HG03196 (cell line): ENCODE results near the gene DIS3L2.
"Not testable (repeated sequence)": the region's sequence is repeated elsewhere in the genome, so short reads cannot be mapped to it uniquely, and the experiment has no call there.

Experiments used
- ATAC-seq: cut with Tn5 transposase; IDR thresholded peaks from one replicate; pipeline ENCODE4 v1.9.1; 2021; ENCODE audit not compliant: unreplicated experiment

The DIS3L2 gene

DNA sequence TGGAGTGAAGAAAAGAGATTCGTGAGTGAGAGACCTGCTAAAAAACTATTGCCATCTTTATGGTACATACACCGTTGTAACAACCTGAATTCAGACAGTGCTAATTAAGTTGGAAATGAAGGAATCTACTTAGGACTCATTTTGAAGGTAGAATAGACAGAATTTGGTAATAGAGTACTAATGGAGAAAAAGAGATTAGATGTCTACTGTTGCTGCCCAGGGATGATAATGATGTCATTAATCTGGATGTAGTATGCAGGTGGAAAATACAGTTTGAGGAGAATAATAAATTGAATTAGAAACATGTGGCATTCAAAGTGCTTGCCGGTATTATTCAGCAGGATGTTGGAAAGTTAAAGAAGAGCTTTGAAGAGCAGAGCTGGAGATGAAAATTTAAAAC lies 44.7 kb downstream of the DIS3L2 start:
- ATAC-seq: no peak

GRCh38 chr2:232008907-232009638 lies 47.6 kb downstream of the DIS3L2 start:
- no peak for ATAC-seq

- no peak for ATAC-seq
Observed at GRCh38 chr2:232009639-232010274, 48.2 kb downstream of the DIS3L2 start.

GRCh38 chr2:232013701-232014353 lies 52.3 kb downstream of the DIS3L2 start:
- ATAC-seq: no peak

DNA sequence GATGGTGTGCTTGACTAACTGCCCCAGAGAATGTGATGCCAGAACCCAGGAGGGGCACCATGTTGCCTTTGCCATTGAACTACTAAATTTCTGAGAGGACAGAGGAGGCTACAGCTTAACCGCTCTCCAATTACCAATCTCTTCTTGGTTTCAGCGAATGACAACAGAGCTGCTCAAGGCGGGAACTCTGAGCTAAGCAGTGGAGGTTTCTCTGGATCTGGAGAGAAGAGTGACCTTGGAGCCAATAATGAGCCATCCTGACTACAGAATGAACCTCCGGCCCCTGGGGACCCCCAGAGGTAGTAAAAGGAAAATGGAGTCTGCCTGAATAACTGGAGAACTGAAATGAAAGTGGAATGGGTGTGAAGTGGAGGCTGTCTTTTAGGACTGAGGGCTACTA lies 53.2 kb downstream of the DIS3L2 start:
- no peak for ATAC-seq

DNA sequence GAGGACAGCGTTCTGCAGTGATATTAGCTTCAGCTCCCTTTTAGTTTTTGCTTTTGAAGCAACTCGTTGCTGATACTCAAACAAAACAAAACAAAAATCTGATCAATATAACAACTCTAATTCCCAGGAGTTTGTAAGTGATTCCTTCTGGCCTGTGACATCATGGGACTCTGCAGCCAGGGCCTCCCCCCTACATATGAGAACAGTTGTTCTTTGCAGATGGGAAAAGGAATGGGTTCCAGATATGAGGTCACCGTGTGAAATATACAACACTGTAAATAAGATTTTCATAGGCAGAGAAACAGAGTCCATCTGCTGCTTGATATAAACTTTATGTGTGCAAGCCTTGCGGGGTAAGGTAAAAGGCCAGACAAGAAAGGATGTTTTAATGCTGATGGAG lies 56.7 kb downstream of the DIS3L2 start:
- no peak for ATAC-seq

DNA sequence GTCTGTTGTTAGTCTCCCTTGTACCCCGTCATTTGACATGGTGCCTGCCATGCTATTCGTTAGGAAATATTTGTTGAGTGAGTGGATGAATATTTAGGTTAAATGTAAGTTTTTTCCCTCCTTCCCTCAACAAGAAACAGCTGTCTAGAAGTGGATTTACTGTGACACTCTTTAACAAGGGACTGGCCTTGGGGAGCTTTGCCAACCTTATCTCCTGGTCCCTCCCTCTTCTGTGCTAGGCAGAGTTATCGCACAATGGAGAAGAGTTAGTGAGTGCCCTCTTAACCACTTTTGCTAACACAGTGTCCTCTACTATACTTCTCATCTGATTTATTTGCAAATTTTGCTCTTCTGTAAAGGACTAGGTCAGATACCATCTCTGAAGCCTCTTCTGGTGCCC lies 61.2 kb downstream of the DIS3L2 start:
- no peak for ATAC-seq

DNA sequence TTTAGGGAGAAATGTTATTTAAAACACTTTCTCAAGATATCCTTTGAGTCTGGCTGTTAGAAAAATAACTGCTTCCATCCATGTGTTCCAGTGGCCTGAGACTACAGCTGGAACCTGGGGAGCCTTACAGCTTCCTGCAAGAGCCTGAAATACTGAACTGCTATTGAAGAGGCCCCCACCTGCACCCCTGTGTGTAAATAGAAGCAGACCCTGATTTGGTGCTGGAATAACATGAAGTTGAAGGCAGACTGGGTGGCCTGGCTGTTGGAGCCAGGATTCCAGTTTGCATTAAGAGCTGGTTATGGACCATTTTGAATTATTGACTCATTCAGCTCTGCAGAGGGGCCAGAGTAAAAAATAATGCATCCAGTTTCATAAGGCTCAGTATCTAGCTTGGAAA lies 61.9 kb downstream of the DIS3L2 start:
- no peak for ATAC-seq

DNA sequence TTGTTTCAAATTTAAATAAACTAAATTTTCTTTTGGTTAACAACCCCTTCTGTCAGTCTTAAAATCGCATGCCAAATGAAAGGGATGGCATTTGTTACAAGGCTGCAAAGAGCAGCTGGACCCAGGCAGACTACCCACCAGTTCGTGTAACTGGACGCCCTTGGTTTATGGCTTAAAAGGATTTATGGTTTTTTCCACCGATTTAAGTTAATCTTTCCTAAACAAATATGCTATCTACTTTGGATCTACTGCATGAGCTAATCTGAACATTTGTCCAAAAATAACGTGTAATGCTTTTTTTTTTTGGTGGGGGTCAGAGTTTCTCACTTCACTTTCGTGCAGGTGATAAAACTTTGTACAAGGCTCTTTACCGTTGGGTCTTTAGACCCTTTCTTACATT lies 62.9 kb downstream of the DIS3L2 start:
- no peak for ATAC-seq

- ATAC-seq: peak; percentile 97
Observed at GRCh38 chr2:232026910-232027309, 65.4 kb downstream of the DIS3L2 start.

- ATAC-seq: no peak
Observed at GRCh38 chr2:232027530-232027929, 66.0 kb downstream of the DIS3L2 start.

GRCh38 chr2:232028071-232028470 lies 66.6 kb downstream of the DIS3L2 start:
- no peak for ATAC-seq

DNA sequence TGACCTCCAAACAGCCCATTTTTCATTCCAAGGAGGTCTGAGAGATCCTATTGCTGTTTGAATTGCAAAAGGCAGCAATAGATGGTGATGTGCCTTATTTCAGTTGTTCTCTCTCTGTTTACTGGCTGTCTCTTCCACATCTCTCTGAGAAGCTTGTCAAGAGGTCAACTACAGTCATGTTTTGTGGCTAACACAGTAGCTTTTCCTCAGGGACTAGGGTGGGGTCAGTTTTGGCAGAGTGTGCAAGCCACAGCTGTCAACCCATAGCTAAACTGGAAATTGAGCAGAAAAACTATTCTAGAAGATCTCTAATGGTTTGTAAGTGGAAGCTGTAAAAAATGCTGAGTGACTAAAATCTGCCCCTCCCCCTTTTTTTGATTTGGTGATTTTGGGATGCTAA lies 67.1 kb downstream of the DIS3L2 start:
- ATAC-seq: no peak

DNA sequence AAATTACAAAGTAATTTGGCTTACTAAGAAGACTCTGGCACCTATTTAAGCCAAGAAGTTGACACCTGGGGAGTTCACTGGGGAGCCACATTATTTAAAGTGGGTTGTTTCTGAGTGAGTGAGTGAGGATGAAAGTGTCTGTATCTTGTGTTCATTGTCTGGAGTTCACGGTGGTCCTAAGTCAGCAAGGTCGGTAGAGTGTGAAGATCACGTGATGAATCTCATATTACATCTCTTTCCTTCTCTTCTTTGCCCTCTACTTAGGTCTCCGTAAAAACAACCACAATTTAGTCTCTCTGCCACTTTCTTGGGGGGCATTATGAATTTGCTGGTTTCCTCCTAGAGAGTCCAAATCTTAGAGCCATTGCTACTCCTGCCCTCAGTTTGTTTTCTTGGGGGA lies 67.8 kb downstream of the DIS3L2 start:
- no peak for ATAC-seq

DNA sequence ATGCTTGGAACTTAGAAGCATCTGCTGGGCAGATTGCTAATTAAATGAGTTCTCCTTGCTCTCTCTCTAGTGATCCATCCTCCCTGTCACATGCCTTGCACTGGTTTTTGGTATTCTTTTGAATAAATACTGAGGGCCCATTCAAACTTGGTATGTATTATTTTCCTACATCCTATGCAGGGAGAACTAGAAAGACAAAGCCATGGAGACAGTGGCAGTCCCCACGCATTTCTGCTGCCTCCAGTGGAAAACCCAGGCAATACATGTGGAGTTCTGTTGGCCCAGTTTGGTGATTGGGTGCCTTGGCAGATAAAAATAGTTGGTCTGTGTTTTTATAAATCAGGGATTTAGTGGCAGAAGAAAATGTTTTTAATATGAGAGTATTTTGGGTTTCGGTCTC lies 68.7 kb downstream of the DIS3L2 start:
- no peak for ATAC-seq

DNA sequence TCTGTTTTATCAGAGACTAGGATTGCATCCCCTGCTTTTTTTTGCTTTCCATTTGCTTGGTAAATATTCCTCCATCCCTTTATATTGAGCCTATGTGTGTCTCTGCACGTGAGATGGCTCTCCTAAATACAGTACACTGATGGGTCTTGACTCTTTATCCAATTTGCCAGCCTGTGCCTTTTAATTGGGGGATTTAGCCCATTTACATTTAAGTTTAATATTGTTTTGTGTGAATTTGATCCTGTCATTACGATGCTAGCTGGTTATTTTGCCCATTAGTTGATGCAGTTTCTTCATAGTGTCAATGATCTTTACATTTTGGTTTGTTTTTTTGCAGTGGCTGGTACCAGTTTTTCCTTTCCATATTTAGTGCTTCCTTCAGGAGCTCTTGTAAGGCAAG lies 73.8 kb downstream of the DIS3L2 start:
- ATAC-seq: not testable (repeated sequence)

DNA sequence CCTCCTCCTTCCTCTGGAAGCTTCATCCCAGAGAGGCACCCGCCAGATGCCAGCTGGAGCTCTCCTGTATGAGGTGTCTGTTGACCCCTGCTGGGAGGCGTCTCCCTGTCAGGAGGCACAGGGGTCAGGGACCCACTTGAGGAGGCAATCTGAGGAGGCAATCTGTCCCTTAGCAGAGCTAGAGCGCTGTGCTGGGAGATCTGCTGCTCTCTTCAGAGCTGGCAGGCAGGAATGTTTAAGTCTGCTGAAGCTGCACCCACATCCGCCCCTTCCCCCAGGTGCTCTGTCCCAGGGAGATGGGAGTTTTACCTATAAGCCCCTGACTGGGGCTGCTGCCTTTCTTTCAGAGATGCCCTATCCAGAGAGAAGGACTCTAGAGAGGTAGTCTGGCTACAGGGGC lies 75.4 kb downstream of the DIS3L2 start:
- not testable (repeated sequence) for ATAC-seq

- ATAC-seq: no peak
Observed at GRCh38 chr2:232038251-232038880, 76.9 kb downstream of the DIS3L2 start.

DNA sequence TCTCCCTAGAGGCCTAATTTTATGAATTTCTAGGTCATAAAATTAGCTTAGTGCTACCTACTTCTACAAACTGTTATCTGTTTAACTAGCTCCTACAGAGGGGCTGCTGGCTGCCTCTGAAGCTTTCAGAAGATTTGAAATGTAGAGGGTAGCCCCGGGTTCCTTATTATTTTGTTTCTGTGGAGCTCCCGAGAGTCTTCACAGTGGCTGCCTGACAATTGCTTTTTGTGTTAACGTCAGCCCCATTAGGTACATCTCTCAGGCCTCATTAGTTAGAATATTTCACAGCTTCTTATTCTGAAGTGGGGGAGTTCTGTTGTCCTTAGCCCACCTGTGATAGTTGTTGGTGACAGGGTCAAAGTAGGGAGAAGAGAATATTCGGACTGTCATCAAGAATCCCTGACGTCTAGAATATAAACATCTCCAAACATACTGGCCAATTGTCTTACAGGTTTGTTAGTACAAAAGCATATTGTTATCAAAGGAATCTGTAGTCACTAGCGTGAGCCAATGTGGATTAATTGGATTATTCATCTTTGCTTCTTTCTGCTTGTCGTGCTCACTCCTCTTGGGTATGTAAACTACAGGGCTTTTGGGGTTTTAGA lies 77.5 kb downstream of the DIS3L2 start:
- ATAC-seq: no peak

DNA sequence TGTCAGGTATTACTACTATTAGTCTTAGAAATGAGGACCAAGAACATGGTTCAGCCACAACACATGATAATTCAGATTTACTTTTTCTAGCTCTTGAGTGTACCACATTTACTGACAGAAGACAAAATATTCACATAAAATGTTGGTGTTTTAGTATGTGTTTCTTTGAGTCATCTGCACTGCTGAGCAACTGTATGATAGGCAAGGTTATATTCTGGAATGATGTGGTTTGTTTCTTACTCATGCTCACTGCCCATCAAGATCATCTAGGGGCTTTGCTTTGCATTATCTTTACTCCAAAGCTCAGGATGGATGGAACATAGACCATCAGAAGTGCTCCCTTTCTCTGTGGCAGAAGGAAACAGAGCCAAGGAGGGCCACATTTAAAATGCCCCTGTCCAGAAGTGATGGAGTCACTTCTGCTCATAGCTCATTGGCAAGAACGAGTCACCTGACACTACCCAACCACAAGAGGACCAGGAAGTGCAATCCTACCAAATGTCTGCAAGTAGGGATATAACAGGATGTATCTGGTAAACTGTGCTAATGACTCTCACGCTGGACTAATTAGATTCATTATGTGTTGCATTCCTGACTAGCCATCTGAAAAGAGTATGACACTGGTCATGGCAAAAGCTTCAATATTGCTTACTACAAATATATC lies 81.5 kb downstream of the DIS3L2 start:
- ATAC-seq: no peak

GRCh38 chr2:232043966-232044365 lies 82.5 kb downstream of the DIS3L2 start:
- no peak for ATAC-seq
